EL (cell line): ENCODE measurements around the gene MRGPRG.

Experiments
- DNase-seq: peaks from one replicate; pipeline ENCODE4 v3.0.0-alpha.2; 2016

MRGPRG gene

DNA sequence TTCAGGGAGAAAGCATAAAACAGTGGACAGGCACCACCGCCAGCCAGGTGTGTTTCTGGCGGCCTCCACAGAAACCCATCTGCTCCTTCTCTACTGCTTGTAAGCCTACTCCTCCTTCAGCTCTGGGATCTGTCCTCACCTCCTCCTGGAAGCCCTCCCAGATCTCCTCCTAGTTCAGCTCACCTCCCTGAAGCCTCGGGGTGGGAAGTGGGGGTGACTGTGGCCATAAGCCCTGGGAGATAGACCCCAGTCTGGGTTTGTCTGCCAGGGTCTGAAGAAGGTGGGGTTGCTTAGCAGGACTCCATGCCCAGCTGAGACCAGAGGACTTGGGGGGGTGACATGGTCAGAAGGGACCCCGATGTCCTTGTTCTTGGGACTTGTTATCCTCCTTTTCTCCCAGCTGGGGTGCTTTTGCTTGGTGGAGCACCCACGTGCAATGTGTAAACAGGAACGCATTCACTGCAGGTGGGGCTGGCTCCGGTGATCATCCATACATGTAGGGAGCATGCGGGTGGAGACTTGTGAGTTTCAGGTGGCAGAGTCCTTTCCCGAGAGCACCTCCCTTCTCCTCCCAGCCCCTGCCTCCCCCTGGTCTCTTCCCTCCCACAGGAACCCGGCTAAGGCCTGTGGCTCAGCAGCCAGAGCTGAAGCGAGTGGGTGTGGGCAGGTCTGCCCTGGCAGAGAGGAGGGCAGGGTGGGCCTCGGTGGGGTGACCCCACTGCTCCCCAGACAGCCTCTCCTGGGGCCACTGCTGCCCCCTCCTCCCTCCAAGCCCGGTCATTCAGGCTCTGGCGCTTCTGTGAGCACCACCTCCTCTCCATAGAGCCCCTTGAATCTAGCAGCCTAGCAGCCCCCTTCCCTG lies 25.9 kb downstream of the MRGPRG start:
- no peak for DNase-seq

DNA sequence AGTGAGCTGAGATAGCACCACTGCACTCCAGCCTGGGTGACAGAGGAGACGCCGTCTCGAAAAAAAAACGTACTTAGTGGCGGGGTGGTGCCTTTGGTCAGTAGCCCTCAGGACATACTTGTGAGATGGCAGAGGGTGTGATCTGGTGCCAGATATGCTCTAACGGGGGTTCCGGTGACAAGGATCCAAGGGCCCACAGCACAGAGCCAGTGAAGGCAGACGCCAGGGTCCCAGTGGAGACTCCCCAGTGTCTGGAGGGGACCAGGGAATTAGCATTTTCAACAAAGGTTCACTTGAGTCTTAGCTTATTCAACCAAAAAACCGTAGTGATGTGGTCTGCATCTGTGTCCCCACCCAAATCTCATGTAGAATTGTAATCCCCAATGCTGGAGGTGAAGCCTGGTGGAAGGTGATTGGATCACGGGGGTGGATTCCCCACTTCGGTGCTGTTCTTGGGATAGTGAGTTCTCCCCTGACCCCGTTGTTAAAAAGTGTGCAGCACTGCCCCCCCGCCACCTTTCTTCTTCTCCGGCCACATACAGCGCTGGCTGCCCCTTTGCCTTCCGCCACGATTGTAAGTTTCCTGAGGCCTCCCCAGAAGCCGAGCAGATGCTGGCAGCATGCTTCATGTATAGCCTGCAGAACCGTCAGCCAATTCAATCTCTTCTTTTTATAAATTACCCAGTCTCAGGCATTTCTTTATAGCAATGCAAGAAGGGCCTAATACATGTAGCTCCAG lies 26.9 kb downstream of the MRGPRG start:
- no peak for DNase-seq

GRCh38 chr11:3190600-3190999 lies 28.0 kb downstream of the MRGPRG start:
- no peak for DNase-seq

- DNase-seq = no peak
Measured at GRCh38 chr11:3189886-3190583, 28.6 kb downstream of the MRGPRG start.

- DNase-seq = no peak
Measured at GRCh38 chr11:3189196-3189843, 29.3 kb downstream of the MRGPRG start.

DNA sequence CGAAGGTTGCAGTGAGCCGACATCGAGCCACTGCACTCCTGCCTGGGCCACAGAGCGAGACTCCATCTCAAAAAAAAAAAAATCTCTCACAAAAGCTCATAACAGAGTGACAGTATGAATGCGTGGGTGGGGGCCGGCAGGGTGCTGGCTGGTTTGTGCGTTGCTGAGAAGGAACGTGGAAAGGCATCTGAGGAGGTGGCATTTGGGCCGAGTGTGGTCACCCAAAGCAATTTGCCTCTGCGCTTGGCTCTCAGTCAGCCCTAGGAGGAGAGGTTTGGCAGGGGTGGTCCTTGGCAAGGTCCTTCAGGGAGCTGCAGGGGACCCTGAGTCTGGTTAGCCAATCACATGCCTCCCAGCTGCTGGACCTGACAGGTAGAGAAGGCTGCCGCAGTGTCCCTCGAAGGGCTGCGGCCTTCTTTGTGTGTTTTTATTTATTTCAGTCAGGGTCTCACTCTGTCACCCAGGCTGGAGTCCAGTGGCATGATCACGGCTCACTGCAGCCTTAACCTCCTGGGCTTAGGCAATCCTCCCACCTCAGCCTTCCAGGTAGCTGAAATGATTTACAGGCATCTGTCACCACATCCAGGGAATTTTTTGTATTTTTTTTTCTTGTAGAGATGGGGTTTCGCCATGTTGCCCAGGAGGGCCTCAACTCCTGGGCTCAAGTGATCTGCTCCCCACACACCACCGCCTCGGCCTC lies 30.0 kb downstream of the MRGPRG start:
- DNase-seq = no peak

GRCh38 chr11:3186166-3186953 lies 32.3 kb downstream of the MRGPRG start:
- no peak for DNase-seq

DNA sequence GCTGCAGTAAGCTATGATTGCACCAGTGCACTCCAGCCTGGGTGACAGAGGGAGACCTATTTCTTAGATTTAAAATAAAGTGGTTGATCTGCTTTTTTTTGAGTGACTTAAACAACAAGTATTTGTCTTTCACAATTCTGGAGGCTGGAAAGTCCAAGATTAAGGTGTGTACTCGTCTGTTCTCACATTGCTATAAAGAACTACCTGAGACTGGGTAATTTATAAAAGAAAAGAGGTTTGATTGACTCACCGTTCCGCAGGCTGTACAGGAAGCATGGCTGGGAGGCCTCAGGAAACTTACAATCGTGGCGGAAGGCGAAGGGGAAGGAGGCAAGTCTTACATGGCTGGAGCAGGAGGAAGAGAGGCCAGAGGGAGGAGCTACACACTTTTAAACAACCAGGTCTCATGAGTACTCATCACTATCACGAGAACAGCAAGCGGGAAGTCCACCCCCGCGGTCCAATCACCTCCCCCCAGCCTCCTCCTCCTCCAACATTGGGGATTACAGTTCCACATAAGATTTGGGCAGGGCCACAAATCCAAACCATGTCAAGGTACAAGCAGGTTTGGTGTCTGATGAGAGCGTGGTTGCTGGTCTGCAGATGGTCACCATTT lies 33.8 kb downstream of the MRGPRG start:
- no peak for DNase-seq

- no peak for DNase-seq
Measured at GRCh38 chr11:3183523-3183922, 35.1 kb downstream of the MRGPRG start.

DNA sequence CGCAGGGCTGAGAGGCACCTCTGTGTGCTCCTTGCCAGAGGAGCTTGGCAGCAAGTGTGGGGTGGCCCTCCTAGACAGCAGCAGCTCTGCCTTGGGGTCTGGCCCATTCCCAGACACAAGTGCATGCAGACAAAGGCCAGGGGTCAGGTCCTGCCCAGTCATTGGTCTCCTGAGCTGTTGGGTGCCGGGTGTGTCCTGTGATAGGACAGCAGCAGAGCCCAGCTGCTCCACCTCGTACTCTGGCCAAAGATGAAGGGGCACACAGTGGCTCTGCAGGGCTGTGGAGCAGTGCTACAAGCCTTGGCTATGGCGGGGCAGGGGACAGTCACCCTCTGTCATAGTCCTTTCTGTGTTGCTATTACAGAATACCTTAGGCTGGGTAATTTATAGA lies 36.2 kb downstream of the MRGPRG start:
- DNase-seq = no peak

- no peak for DNase-seq
Measured at GRCh38 chr11:3181725-3182461, 36.7 kb downstream of the MRGPRG start.

DNA sequence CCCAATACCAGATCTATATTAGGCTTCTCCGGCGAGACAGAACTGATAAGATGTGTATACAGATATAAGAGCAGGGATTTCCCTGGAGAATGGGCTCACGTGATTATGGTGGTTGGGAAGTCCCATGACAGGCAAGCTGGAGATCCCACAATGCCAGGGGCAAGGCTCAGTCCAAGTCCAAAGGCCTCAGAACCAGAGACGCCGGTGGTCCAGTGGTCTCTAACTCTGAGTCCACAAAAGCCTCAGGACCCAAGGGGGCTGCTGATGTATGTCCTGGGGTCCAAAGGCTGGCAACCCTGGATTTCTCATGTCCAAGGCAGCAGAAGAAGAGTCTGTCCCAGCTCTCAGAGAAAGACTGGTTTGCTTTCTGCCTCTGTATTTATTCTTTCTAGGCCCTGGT lies 37.7 kb downstream of the MRGPRG start:
- no peak for DNase-seq

GRCh38 chr11:3178349-3178748 lies 40.3 kb downstream of the MRGPRG start:
- DNase-seq = peak; percentile 23

DNA sequence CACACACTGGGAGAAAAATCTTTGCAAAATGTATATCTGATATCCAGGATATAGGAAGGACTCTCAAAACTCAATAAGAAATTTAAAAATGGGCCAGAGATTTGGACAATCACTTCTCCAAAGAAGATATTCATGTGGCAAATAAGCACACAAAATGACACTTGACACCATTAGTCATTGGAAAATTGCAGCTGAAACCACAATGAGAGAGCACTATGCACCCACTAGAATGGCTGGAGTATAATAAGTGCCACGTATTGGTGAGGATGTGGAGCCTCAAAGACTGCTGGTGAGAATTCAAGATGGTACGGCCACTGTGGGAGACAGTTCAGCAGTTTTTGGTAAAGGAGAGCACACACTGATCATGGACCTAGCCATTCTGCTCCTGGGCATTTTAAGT lies 40.7 kb downstream of the MRGPRG start:
- DNase-seq = peak; percentile 27

- no peak for DNase-seq
Measured at GRCh38 chr11:3176487-3176886, 42.1 kb downstream of the MRGPRG start.

DNA sequence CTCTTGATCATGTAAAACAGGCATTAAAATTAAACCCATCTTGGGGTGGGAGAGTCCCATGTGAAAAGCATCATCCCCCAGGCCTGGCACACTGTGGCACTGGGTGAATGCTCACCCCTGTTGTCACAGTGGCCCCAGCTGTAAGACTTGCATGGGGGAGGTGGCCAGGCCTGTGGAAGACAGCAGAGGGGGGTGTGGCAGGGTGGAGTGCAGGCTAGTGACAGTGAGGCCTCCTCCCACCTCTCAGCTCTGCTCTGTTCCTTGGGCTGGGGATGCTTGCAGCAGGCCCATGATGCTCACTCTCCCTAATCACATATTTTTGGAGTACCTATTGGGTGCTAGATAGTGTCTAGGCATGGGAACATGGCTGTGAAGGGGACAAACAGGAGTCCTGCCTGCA lies 43.4 kb downstream of the MRGPRG start:
- no peak for DNase-seq

DNA sequence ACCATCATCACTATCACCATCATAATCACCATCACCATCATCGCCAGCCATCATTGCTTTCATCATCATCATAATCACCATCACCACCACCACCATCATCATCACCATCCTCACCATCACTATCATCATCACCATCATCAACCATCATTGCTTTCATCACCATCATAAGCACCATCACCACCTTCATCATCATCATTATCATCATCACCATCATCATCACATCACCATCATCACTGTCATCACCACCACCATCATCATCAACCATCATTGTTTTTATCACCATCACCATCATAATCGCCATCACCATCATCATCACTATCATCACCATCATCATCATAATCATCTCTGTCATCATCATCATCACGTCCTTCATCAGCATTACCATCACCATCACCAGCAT lies 44.2 kb downstream of the MRGPRG start:
- DNase-seq = no peak

DNA sequence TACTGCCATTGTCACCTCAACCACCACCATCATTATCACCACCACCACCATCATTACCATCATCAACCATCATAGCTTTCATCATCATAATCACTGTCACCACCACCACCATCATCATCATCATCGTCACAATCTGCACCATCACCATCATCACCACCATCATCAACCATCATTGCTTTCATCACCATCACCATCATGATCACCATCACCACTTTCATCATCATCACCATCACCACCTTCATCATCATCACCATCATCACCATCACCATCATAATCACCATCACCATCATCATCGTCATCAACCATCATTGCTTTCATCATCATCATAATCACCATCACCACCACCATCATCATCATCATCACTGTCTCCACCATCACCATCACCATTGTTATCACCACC lies 44.8 kb downstream of the MRGPRG start:
- no peak for DNase-seq

DNA sequence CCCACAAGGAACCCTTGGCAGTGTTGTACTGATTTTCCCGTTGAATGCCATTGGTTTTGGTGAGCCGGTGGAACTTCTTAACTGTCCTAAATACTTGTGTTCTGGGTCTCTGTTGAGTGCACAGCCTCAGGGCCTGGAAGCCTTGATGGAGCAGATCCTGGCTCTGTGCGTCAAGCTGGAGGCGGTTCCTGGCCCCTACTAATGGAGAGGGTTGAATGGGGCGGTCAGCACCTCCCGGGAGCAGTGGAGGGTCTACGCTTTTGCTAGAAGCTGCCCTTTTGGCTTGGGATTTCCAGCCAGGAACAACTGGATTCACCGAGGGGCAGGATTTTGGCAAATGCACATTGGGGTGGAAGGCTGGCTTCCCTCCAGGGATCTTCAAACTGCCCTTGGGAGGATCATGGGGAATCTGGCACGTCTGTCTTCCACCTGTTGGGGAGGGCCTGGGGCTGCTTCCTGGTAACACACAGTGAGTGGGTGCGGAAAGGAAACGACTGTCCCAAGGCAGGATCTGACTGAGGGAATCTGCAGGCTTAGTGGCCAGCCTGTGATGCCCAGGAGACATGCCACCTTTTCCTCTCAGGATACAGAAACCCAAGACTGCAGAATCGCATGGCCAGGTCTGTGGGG lies 46.6 kb downstream of the MRGPRG start:
- DNase-seq = no peak
